ENCODE results near the gene MOSPD2. TPM values are rescaled to one million over a fixed set of nuclear protein-coding genes. Genes with fewer than 3 reads are reported as not detected.

The MOSPD2 gene
- polyA plus RNA-seq, 1 donor (not counting 4 experiments of a cell fraction or from before 2014, with no cell fraction given): 20.4 TPM

- Histone ChIP-seq H3K79me2 (ENCODE audit: control insufficient read depth, insufficient read depth, low read length) (no peaks in the 10 kb centered on the region), H3K9me3 (ENCODE audit: control insufficient read depth, low read depth, low read length) (no peaks in the 10 kb centered on the region), H4K20me1 (ENCODE audit: control insufficient read depth, extremely low read depth, insufficient read depth, low read length) (no peaks in the 10 kb centered on the region), H3K27ac (ENCODE audit: control insufficient read depth, insufficient read depth, low read length) (no peak overlapping the region), H2AFZ (ENCODE audit: control insufficient read depth, low read length) (no peak overlapping the region), H3K27me3 (ENCODE audit: control insufficient read depth, extremely low read depth, insufficient read depth, low read length) (no peaks in the 10 kb centered on the region), H3K4me2 (ENCODE audit: control insufficient read depth, extremely low read depth, insufficient read depth, low read depth, low read length) (no peak overlapping the region), H3K4me3 (ENCODE audit: control insufficient read depth in 2 of 3, extremely low read depth in 1 of 3, insufficient read depth in 2 of 3, low read depth in 1 of 3, low read length in 3 of 3) (no peak overlapping the region), H3K36me3 (ENCODE audit: control insufficient read depth in 2 of 2, extremely low read depth in 1 of 2, insufficient read depth in 2 of 2, low read length in 2 of 2) (no peaks in the 10 kb centered on the region), H3K9ac (ENCODE audit: control insufficient read depth, extremely low read depth, insufficient read depth, low read length) (no peak overlapping the region), H3K4me1 (ENCODE audit: control insufficient read depth, extremely low read depth, insufficient read depth, low read length) (no peaks in the 10 kb centered on the region), H3K9me1 (ENCODE audit: control insufficient read depth, extremely low read depth, insufficient read depth, low read length) (no peaks in the 10 kb centered on the region)
- no peak for FAIRE-seq
- no peak for TF ChIP-seq EZH2 (IDR thresholded peaks at IDR 0.05; ENCODE audit: low read length)
- no peak for TF ChIP-seq CTCF (optimal IDR thresholded peaks at IDR 0.05 in 1 of 3, IDR thresholded peaks at IDR 0.05 in 1 of 3, conservative IDR thresholded peaks at IDR 0.05 in 1 of 3; ENCODE audit: extremely low read depth in 1 of 3, insufficient read depth in 2 of 3, low read length in 3 of 3)
- no peak for DNase-seq (ENCODE audit: low read depth, low spot score)
- dilution Hi-C loops (cut with MboI; ENCODE audit: extremely low pct_ligation_motif_present, low sequenced_read_pairs): no loop called here
Observed at GRCh38 chrX:14896273-14896672, 23.1 kb downstream of the MOSPD2 start.

GRCh38 chrX:14897042-14897441 is 23.8 kb downstream of the MOSPD2 start:
- no peak overlapping the region for H3K4me2 ChIP-seq (ENCODE audit: control insufficient read depth, extremely low read depth, insufficient read depth, low read depth, low read length)
- no peak overlapping the region for H3K27ac ChIP-seq (ENCODE audit: control insufficient read depth, insufficient read depth, low read length)
- dilution Hi-C loops (cut with MboI; ENCODE audit: extremely low pct_ligation_motif_present, low sequenced_read_pairs): no loop called here
- no peaks in the 10 kb centered on the region for H3K36me3 ChIP-seq (ENCODE audit: control insufficient read depth in 2 of 2, extremely low read depth in 1 of 2, insufficient read depth in 2 of 2, low read length in 2 of 2)
- no peak for DNase-seq (ENCODE audit: low read depth, low spot score)
- no peak for FAIRE-seq
- no peaks in the 10 kb centered on the region for H3K27me3 ChIP-seq (ENCODE audit: control insufficient read depth, extremely low read depth, insufficient read depth, low read length)
- no peaks in the 10 kb centered on the region for H3K9me3 ChIP-seq (ENCODE audit: control insufficient read depth, low read depth, low read length)
- H3K79me2 ChIP-seq (ENCODE audit: control insufficient read depth, insufficient read depth, low read length): no peaks in the 10 kb centered on the region
- no peak overlapping the region for H3K9ac ChIP-seq (ENCODE audit: control insufficient read depth, extremely low read depth, insufficient read depth, low read length)
- H3K4me3 ChIP-seq (ENCODE audit: control insufficient read depth in 2 of 3, extremely low read depth in 1 of 3, insufficient read depth in 2 of 3, low read depth in 1 of 3, low read length in 3 of 3): no peak overlapping the region
- no peak overlapping the region for H2AFZ ChIP-seq (ENCODE audit: control insufficient read depth, low read length)
- no peaks in the 10 kb centered on the region for H3K9me1 ChIP-seq (ENCODE audit: control insufficient read depth, extremely low read depth, insufficient read depth, low read length)
- no peaks in the 10 kb centered on the region for H3K4me1 ChIP-seq (ENCODE audit: control insufficient read depth, extremely low read depth, insufficient read depth, low read length)
- TF ChIP-seq CTCF (optimal IDR thresholded peaks at IDR 0.05 in 1 of 3, IDR thresholded peaks at IDR 0.05 in 1 of 3, conservative IDR thresholded peaks at IDR 0.05 in 1 of 3; ENCODE audit: extremely low read depth in 1 of 3, insufficient read depth in 2 of 3, low read length in 3 of 3) (no peak), EZH2 (IDR thresholded peaks at IDR 0.05; ENCODE audit: low read length) (no peak)
- H4K20me1 ChIP-seq (ENCODE audit: control insufficient read depth, extremely low read depth, insufficient read depth, low read length): no peaks in the 10 kb centered on the region
